Measurements from ENCODE around the gene MS4A6A. TPM values are rescaled to one million over a fixed set of nuclear protein-coding genes. Genes with fewer than 3 reads are reported as not detected.

Gene MS4A6A, protein sequence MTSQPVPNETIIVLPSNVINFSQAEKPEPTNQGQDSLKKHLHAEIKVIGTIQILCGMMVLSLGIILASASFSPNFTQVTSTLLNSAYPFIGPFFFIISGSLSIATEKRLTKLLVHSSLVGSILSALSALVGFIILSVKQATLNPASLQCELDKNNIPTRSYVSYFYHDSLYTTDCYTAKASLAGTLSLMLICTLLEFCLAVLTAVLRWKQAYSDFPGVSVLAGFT
- not detected in 2 replicates for total RNA-seq

DNA sequence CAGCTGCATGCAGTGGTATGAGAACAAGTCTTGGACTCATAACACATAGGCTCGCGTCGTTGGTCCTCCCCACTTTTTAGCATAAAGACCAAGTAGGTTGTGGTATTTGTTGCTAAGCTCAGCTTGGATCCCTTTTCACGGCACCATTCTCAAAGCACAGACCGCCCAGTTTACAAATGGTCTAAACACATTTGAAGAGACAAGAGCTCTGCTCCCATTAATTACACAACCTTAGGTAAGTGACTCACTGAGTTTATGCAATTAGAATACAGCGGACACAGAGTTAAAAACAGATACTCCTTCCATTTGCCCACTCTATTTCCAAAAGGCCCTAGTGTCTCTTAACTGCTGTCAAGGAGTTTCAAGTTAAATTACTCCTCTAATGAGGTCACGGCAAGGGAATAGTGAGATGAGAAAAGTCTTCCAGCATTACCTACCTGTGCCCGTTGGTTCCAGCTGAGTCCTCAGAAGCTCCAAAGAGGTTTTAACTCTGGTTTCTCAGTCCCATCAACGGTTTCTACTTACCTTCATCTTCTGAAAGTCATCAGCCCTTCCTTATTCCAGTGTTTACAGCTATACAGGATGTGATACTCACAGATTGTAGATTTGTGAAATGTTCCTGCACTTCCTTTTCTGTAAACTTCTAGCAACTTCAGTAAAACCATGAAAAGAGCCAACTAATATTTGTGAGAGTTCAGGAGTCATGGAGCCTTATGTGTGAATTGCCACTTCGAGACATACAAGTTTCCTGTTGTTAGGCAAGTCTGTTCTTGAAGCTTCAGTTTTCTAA, at the start of gene MS4A6A:
TSS of gene MS4A6A (minus strand) at position 543 of the 790 bp plus-strand sequence. CDS start 1,356 bp downstream, outside the sequence.

Other genes starting within 250 kb of the MS4A6A start
- gene OOSP1, start 244.7 kb downstream of the MS4A6A start, total RNA-seq = not detected in 2 replicates
- not detected in 2 replicates for gene OOSP4A, start 219.1 kb downstream of the MS4A6A start, total RNA-seq
- not detected in 2 replicates for gene OOSP4B, start 165.9 kb downstream of the MS4A6A start, total RNA-seq
- not detected in 2 replicates for gene OOSP2, start 142.7 kb downstream of the MS4A6A start, total RNA-seq
- not detected in 2 replicates for gene MS4A3, start 126.4 kb downstream of the MS4A6A start, total RNA-seq
- gene MS4A2, start 94.4 kb downstream of the MS4A6A start, total RNA-seq = not detected in 2 replicates
- not detected in 2 replicates for gene MS4A4E, start 60.1 kb upstream of the MS4A6A start, total RNA-seq
- not detected in 2 replicates for gene MS4A4A, start 97.6 kb upstream of the MS4A6A start, total RNA-seq
- not detected in 2 replicates for gene MS4A6E, start 144.2 kb upstream of the MS4A6A start, total RNA-seq
- not detected in 2 replicates for gene MS4A7, start 195.4 kb upstream of the MS4A6A start, total RNA-seq
- not detected in 2 replicates for gene MS4A14, start 213.4 kb upstream of the MS4A6A start, total RNA-seq
- gene MS4A5, start 246.5 kb upstream of the MS4A6A start, total RNA-seq = not detected in 2 replicates

Measured in nasal cavity respiratory epithelium epithelial cell of viscerocranial mucosa (primary cell).